HFF-Myc (cell line): ENCODE data around the gene P3H2.

ENCODE experiments used
- DNase-seq: peaks from one replicate; pipeline ENCODE4 v3.0.0-alpha.2; 2011; ENCODE audit warnings: low read depth; ENCODE audit errors: extremely low read depth
- H3K4me3 ChIP-seq: replicated peaks from 2 replicates; pipeline ENCODE4 v1.5.1; 2011; ENCODE audit warnings: low read depth, mild to moderate bottlenecking, control low read depth, low read length
- CTCF ChIP-seq: IDR thresholded peaks from 2 replicates; pipeline ENCODE4 v1.5.1; 2012; ENCODE audit warnings: mild to moderate bottlenecking, low read depth, low read length, control low read depth; ENCODE audit errors: missing control alignments

Gene P3H2

DNA sequence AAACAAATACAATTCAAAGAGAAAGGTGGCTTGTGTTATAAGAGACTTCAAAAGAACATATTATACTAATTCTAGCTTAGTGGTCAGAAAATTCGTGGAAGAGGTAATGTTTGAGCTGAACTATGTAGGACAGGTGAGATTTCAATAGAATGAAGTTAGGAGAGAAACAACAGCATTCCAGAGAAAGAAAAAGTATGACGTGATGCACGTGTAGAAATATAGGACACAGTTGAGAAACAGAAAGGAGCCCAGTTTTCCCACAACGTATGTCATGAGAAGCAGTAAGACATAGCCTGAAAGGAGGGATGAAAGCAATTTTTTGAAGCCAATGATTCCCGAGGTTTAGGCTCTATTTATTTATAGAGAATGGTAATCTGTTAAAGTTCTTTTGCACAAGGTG, 18.7 kb upstream of the P3H2 start:
- DNase-seq = no peak
- no peak overlapping the region for H3K4me3 ChIP-seq
- TF ChIP-seq CTCF = no peak

GRCh38 chr3:190132371-190132770, 11.7 kb upstream of the P3H2 start:
- H3K4me3 ChIP-seq = no peak overlapping the region
- no peak for TF ChIP-seq CTCF
- no peak for DNase-seq

GRCh38 chr3:190131329-190131728, 10.6 kb upstream of the P3H2 start:
- peak; percentile 33 for DNase-seq
- H3K4me3 ChIP-seq = no peak overlapping the region
- TF ChIP-seq CTCF = no peak

DNA sequence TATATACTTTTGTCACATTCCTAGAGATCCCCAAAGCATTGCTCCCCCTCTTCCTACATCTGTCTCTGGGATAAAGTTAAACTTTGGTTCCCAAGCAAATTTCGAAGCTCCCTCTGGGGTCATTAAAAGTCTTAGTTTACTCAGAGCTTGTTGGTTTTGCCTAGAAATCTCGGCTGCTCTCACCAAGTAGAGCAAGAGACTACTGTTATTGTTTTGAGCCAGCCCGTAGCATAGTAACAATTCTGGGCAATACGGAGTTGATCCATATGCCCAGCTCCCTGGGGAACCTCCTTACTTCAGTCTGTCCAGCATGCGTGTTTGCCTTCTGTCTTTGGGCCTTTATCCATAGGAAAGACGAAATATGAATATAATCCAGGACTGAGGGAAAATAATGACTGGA, 10.0 kb upstream of the P3H2 start:
- DNase-seq = no peak
- no peak overlapping the region for H3K4me3 ChIP-seq
- no peak for TF ChIP-seq CTCF

- TF ChIP-seq CTCF = no peak
Observed at GRCh38 chr3:190130037-190130436, 9.3 kb upstream of the P3H2 start.

GRCh38 chr3:190127797-190128196, 7.1 kb upstream of the P3H2 start:
- no peak for DNase-seq
- no peak overlapping the region for H3K4me3 ChIP-seq
- no peak for TF ChIP-seq CTCF

More at GRCh38 chr3:190130037-190130436, 9.3 kb upstream of the P3H2 start:
- H3K4me3 ChIP-seq = no peak overlapping the region
- DNase-seq = no peak

DNA sequence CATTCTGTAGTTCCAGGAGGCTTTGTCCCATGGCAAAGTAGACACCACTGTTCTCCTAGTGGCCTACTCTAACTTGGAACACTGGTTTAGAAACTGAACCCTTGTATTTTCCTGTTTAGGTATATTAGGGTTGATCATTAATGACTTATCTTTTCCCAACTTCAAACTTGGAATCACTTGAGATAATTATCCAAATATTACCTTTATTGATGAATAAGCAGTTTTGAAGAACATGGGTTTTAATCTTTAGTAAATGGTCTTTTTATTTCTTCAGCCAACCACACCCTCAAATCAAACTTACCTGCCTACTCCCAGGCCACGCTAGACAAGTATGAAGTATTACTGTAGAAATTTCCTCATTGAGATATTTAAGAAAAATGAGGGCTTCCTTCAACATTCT, 6.5 kb upstream of the P3H2 start:
- DNase-seq = no peak
- no peak for TF ChIP-seq CTCF
- no peak overlapping the region for H3K4me3 ChIP-seq
